Neural progenitor cell (in vitro differentiated cells): ENCODE measurements around the gene NCK2. TPM values are rescaled to one million over a fixed set of nuclear protein-coding genes. Genes with fewer than 3 reads are reported as not detected.

Experiments
- DNase-seq: peaks from one replicate; pipeline ENCODE4 v3.0.0-alpha.2; 2016; ENCODE audit warnings: low spot score
- H2AFZ ChIP-seq: fragments of 200-600 bp; sonication (generic); replicated peaks from 2 replicates; pipeline ENCODE4 v1.6.1; 2016; ENCODE audit warnings: antibody characterized with exemption
- H3F3A ChIP-seq: fragments of 200-600 bp; sonication (generic); 2 replicates; pipeline ENCODE4 v1.6.1; 2016; ENCODE audit warnings: antibody characterized with exemption, low read depth
- H3K27ac ChIP-seq: fragments of 200-600 bp; sonication (generic); 2 replicates; pipeline ENCODE4 v1.5.1; 2016; ENCODE audit warnings: mild to moderate bottlenecking
- H3K27me3 ChIP-seq: fragments of 200-600 bp; sonication (generic); 2 replicates; pipeline ENCODE4 v1.6.1; 2016; ENCODE audit warnings: mild to moderate bottlenecking, moderate library complexity
- H3K36me3 ChIP-seq: fragments of 200-600 bp; sonication (generic); 2 replicates; pipeline ENCODE4 v1.5.1; 2016
- H3K4me1 ChIP-seq: fragments of 200-600 bp; sonication (generic); 2 replicates; pipeline ENCODE4 v1.6.1; 2016; ENCODE audit warnings: mixed run types
- H3K4me2 ChIP-seq: fragments of 200-600 bp; sonication (generic); 2 replicates; pipeline ENCODE4 v1.6.1; 2016
- H3K4me3 ChIP-seq: fragments of 200-600 bp; sonication (generic); 2 replicates; pipeline ENCODE4 v1.5.1; 2016
- H3K79me2 ChIP-seq: fragments of 200-600 bp; sonication (generic); 2 replicates; pipeline ENCODE4 v1.6.1; 2016; ENCODE audit warnings: low read depth
- H3K9ac ChIP-seq: fragments of 200-600 bp; sonication (generic); 2 replicates; pipeline ENCODE4 v1.6.1; 2016
- H3K9me3 ChIP-seq: fragments of 200-600 bp; sonication (generic); 2 replicates; pipeline ENCODE4 v1.5.1; 2016; ENCODE audit warnings: low read depth
- H4K20me1 ChIP-seq: fragments of 200-600 bp; sonication (generic); 2 replicates; pipeline ENCODE4 v1.6.1; 2016; ENCODE audit warnings: low read depth
- H3K27ac Mint-ChIP-seq: 3 replicates; pipeline ENCODE4 v1.8.0; 2021; ENCODE audit warnings: mixed read lengths
- H3K27me3 Mint-ChIP-seq: 2 replicates; pipeline ENCODE4 v1.8.0; 2022; ENCODE audit warnings: low read depth, mild to moderate bottlenecking, inconsistent platforms, moderate library complexity, mixed read lengths; ENCODE audit not compliant: insufficient read depth
- H3K36me3 Mint-ChIP-seq: 3 replicates; pipeline ENCODE4 v1.8.0; 2021; ENCODE audit warnings: mixed read lengths
- H3K4me1 Mint-ChIP-seq: 3 replicates; pipeline ENCODE4 v1.8.0; 2021; ENCODE audit warnings: mixed read lengths
- H3K4me3 Mint-ChIP-seq: 3 replicates; pipeline ENCODE4 v1.8.0; 2021; ENCODE audit warnings: mild to moderate bottlenecking, moderate library complexity, mixed read lengths
- H3K9me3 Mint-ChIP-seq: 3 replicates; pipeline ENCODE4 v1.8.0; 2020; ENCODE audit warnings: mixed read lengths
- EZH2 ChIP-seq: fragments of 200-600 bp; sonication (generic); IDR thresholded peaks from 2 replicates; pipeline ENCODE4 v1.6.1; 2017; ENCODE audit warnings: antibody characterized with exemption, mild to moderate bottlenecking, moderate library complexity
- EZH2phosphoT487 ChIP-seq: fragments of 200-600 bp; sonication (generic); IDR thresholded peaks from 2 replicates; pipeline ENCODE4 v1.6.1; 2017; ENCODE audit warnings: antibody characterized with exemption
- total RNA-seq: library from RNA; depleted of rRNA; stranded (reverse); fragments of >200 nt; gene quantifications from 2 replicates; pipeline ENCODE4 v1.2.3, GENCODE V29; 2015; ENCODE audit warnings: low replicate concordance
- TF ChIP-seq, protein P1 (sequence below): fragments of 200-600 bp; sonication (generic); IDR thresholded peaks from 2 replicates; pipeline ENCODE4 v1.5.1; 2017; ENCODE audit warnings: antibody characterized with exemption, mild to moderate bottlenecking

Gene NCK2
- total RNA-seq, 1 donor from 2014 or later = 26.2 TPM

DNA sequence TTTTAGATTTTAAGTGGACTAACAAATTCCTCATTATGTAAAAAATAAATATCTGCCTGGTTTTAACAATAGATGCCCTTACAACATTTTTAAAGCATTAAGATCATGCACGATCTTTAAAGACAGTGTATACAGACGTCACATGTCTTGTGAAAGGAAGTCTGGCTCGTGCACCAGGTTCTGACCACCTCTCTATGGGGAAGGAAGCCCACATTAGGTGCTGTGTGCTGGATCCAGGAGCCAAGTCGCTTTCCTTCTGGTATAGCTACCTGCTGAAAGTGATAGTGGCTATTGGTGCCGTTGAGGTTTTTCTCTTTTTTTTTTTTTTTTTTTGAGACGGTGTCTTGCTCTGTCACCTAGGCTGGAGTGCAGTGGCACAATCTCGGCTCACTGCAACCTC, 116.5 kb downstream of the NCK2 start:
- H3K4me1 Mint-ChIP-seq = peaks cover 39% of the 10 kb centered on the region
- no peak overlapping the region for H3K9ac ChIP-seq
- no peaks in the 10 kb centered on the region for H3K9me3 ChIP-seq
- peaks cover 59% of the 10 kb centered on the region for H4K20me1 ChIP-seq
- H2AFZ ChIP-seq = no peak overlapping the region
- no peaks in the 10 kb centered on the region for H3F3A ChIP-seq
- H3K27ac ChIP-seq = no peak overlapping the region
- H3K27me3 ChIP-seq = no peaks in the 10 kb centered on the region
- no peaks in the 10 kb centered on the region for H3K27me3 Mint-ChIP-seq
- H3K4me2 ChIP-seq = no peak overlapping the region
- no peaks in the 10 kb centered on the region for H3K36me3 ChIP-seq
- no peak overlapping the region for H3K27ac Mint-ChIP-seq
- no peak for DNase-seq
- peaks cover 21% of the 10 kb centered on the region for H3K36me3 Mint-ChIP-seq
- TF ChIP-seq EZH2 (no peak), EZH2phosphoT487 (no peak)
- TF ChIP-seq, protein P1, sequence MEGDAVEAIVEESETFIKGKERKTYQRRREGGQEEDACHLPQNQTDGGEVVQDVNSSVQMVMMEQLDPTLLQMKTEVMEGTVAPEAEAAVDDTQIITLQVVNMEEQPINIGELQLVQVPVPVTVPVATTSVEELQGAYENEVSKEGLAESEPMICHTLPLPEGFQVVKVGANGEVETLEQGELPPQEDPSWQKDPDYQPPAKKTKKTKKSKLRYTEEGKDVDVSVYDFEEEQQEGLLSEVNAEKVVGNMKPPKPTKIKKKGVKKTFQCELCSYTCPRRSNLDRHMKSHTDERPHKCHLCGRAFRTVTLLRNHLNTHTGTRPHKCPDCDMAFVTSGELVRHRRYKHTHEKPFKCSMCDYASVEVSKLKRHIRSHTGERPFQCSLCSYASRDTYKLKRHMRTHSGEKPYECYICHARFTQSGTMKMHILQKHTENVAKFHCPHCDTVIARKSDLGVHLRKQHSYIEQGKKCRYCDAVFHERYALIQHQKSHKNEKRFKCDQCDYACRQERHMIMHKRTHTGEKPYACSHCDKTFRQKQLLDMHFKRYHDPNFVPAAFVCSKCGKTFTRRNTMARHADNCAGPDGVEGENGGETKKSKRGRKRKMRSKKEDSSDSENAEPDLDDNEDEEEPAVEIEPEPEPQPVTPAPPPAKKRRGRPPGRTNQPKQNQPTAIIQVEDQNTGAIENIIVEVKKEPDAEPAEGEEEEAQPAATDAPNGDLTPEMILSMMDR = no peak
- no peak overlapping the region for H3K4me3 ChIP-seq
- H3K4me3 Mint-ChIP-seq = no peak overlapping the region
- H3K9me3 Mint-ChIP-seq = no peaks in the 10 kb centered on the region
- peaks cover 17% of the 10 kb centered on the region for H3K79me2 ChIP-seq
- H3K4me1 ChIP-seq = peaks cover 22% of the 10 kb centered on the region

DNA sequence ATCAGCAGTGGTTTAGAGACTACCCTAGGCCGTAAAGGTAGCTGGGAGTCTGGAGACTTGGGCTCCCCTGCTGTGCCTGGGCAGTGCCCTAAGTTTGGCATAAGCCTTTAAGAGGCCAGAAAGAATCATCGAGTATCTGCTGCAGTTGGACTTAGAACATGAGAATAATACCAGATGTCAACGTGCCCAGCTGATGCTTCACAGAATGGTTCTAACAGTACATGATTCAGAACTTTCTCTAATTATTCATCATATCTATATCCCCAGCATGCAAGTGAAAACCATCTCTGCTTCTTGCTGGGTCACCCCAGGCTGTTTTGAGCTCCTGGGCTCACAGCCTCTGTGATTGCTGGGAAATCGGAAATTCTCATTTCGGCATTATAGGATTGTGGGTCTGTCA, 118.1 kb downstream of the NCK2 start:
- Mint-ChIP-seq H3K4me3 (no peak overlapping the region), H3K27ac (no peak overlapping the region), H3K9me3 (no peaks in the 10 kb centered on the region), H3K36me3 (peaks cover 13% of the 10 kb centered on the region), H3K27me3 (no peaks in the 10 kb centered on the region), H3K4me1 (peaks cover 47% of the 10 kb centered on the region)
- no peak overlapping the region for H3K4me2 ChIP-seq
- TF ChIP-seq EZH2 (no peak), EZH2phosphoT487 (no peak)
- TF ChIP-seq, protein P1 = no peak
- no peaks in the 10 kb centered on the region for H3K27me3 ChIP-seq
- H3K9me3 ChIP-seq = no peaks in the 10 kb centered on the region
- H3K4me3 ChIP-seq = no peak overlapping the region
- H3K27ac ChIP-seq = no peak overlapping the region
- H2AFZ ChIP-seq = no peak overlapping the region
- no peak for DNase-seq
- H3K9ac ChIP-seq = no peak overlapping the region
- H4K20me1 ChIP-seq = peaks cover 66% of the 10 kb centered on the region
- no peaks in the 10 kb centered on the region for H3K36me3 ChIP-seq
- no peaks in the 10 kb centered on the region for H3F3A ChIP-seq
- H3K4me1 ChIP-seq = peaks cover 24% of the 10 kb centered on the region
- H3K79me2 ChIP-seq = peaks cover 22% of the 10 kb centered on the region

DNA sequence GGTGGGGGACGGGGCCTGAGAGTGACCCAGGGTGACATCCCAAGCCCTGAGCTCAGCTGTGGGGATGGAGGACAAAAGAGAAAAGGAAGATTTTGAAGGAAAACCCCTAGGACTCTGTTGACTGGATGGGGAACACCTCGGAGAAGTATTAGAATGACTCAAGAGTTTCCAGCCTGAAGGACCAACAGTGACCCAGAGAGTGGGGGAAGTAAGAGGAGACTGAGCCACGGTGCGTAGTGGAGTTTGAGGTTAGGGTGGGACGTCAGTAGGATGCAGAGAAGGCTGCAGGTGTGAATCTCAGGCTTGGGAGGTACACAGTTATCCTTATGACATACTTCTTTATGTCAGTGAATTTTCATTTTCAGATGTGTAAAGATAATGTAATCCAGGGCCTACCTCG, 119.5 kb downstream of the NCK2 start:
- no peak for DNase-seq
- Histone ChIP-seq H3K4me3 (no peak overlapping the region), H3K9me3 (no peaks in the 10 kb centered on the region), H3K4me1 (peaks cover 24% of the 10 kb centered on the region), H3K79me2 (peaks cover 28% of the 10 kb centered on the region), H3K36me3 (no peaks in the 10 kb centered on the region), H4K20me1 (peaks cover 76% of the 10 kb centered on the region), H3K27ac (no peak overlapping the region), H3K4me2 (no peak overlapping the region), H2AFZ (no peak overlapping the region), H3F3A (no peaks in the 10 kb centered on the region), H3K27me3 (no peaks in the 10 kb centered on the region), H3K9ac (no peak overlapping the region)
- H3K9me3 Mint-ChIP-seq = no peaks in the 10 kb centered on the region
- H3K27me3 Mint-ChIP-seq = no peaks in the 10 kb centered on the region
- H3K4me1 Mint-ChIP-seq = peaks cover 48% of the 10 kb centered on the region
- no peak overlapping the region for H3K4me3 Mint-ChIP-seq
- H3K27ac Mint-ChIP-seq = peak overlapping the region; percentile 16
- peaks cover 10% of the 10 kb centered on the region for H3K36me3 Mint-ChIP-seq
- TF ChIP-seq EZH2 = no peak
- TF ChIP-seq, protein P1 = no peak
